Measurements from ENCODE around the gene IL24.
A peak's percentile ranks its signal among the peaks of the same experiment; 100 is the strongest.
"Not testable (repeated sequence)": the region's sequence is repeated elsewhere in the genome, so short reads cannot be mapped to it uniquely, and the experiment has no call there.

Gene IL24

GRCh38 chr1:206905295-206906164, 8.3 kb downstream of the IL24 start:
- DNase-seq, result peak; percentile 95

- DNase-seq, result no peak
Measured at GRCh38 chr1:206907304-206907991, 10.2 kb downstream of the IL24 start.

- no peak for DNase-seq
Measured at GRCh38 chr1:206908038-206908437, 10.8 kb downstream of the IL24 start.

- peak; percentile 60 for DNase-seq
Measured at GRCh38 chr1:206909161-206909882, 12.1 kb downstream of the IL24 start.

GRCh38 chr1:206909883-206910318, 12.7 kb downstream of the IL24 start:
- DNase-seq, result peak; percentile 42

- DNase-seq, result peak; percentile 43
Measured at GRCh38 chr1:206911064-206911663, 13.9 kb downstream of the IL24 start.

GRCh38 chr1:206912445-206913095, 15.3 kb downstream of the IL24 start:
- peak; percentile 39 for DNase-seq

- no peak for DNase-seq
Measured at GRCh38 chr1:206913766-206914537, 16.7 kb downstream of the IL24 start.

GRCh38 chr1:206915030-206915735, 17.9 kb downstream of the IL24 start:
- DNase-seq, result no peak

- DNase-seq, result no peak
Measured at GRCh38 chr1:206916000-206916709, 18.9 kb downstream of the IL24 start.

GRCh38 chr1:206918076-206918475, 20.8 kb downstream of the IL24 start:
- no peak for DNase-seq

GRCh38 chr1:206921772-206922265, 24.6 kb downstream of the IL24 start, which contains the start of gene FCMR:
Gene FCMR, minus strand, starts transcription at chr1:206921941. Its CDS starts 87 bp downstream, at chr1:206921854.
- no peak for DNase-seq

GRCh38 chr1:206922524-206922923, 25.3 kb downstream of the IL24 start:
- DNase-seq, result no peak

GRCh38 chr1:206923009-206923960, 26.0 kb downstream of the IL24 start:
- no peak for DNase-seq

GRCh38 chr1:206923961-206924557, 26.8 kb downstream of the IL24 start:
- DNase-seq, result not testable (repeated sequence)

GRCh38 chr1:206924592-206925105, 27.4 kb downstream of the IL24 start:
- no peak for DNase-seq

- DNase-seq, result no peak
Measured at GRCh38 chr1:206925106-206925736, 28.0 kb downstream of the IL24 start.

- no peak for DNase-seq
Measured at GRCh38 chr1:206926286-206926685, 29.0 kb downstream of the IL24 start.
